ENCODE results near the gene AARS1.
A peak's percentile ranks its signal among the peaks of the same experiment; 100 is the strongest.
"Not testable (repeated sequence)": the region's sequence is repeated elsewhere in the genome, so short reads cannot be mapped to it uniquely, and the experiment has no call there.

AARS1 gene

GRCh38 chr16:70271696-70272095 lies 17.6 kb downstream of the AARS1 start:
- no peak for DNase-seq (ENCODE audit: low read depth in 2 of 2)

- no peak for DNase-seq (ENCODE audit: low read depth in 2 of 2)
These were observed 19.1 kb downstream of the AARS1 start for GRCh38 chr16:70270176-70270575.

- DNase-seq (ENCODE audit: low read depth in 2 of 2) = no peak
These were observed 19.8 kb downstream of the AARS1 start for GRCh38 chr16:70269471-70269870.

GRCh38 chr16:70267922-70268321 lies 21.4 kb downstream of the AARS1 start:
- not testable (repeated sequence) for DNase-seq (ENCODE audit: low read depth in 2 of 2)

- DNase-seq (ENCODE audit: low read depth in 2 of 2) = no peak
These were observed 21.8 kb downstream of the AARS1 start for GRCh38 chr16:70267516-70267915.

GRCh38 chr16:70259903-70260302 lies 29.4 kb downstream of the AARS1 start:
- DNase-seq (ENCODE audit: low read depth in 2 of 2) = not testable (repeated sequence)

- DNase-seq (ENCODE audit: low read depth in 2 of 2) = no peak
These were observed 30.4 kb downstream of the AARS1 start for GRCh38 chr16:70258946-70259345.

- no peak for DNase-seq (ENCODE audit: low read depth in 2 of 2)
These were observed 31.2 kb downstream of the AARS1 start for GRCh38 chr16:70258065-70258464.

- DNase-seq (ENCODE audit: low read depth in 2 of 2) = no peak
These were observed 31.9 kb downstream of the AARS1 start for GRCh38 chr16:70257391-70257790.

- no peak for DNase-seq (ENCODE audit: low read depth in 2 of 2)
These were observed 33.7 kb downstream of the AARS1 start for GRCh38 chr16:70255574-70255973.

GRCh38 chr16:70254965-70255286 lies 34.4 kb downstream of the AARS1 start:
- no peak for DNase-seq (ENCODE audit: low read depth in 2 of 2)

GRCh38 chr16:70254180-70254964 lies 34.9 kb downstream of the AARS1 start:
- DNase-seq (ENCODE audit: low read depth in 2 of 2) = no peak

- no peak for DNase-seq (ENCODE audit: low read depth in 2 of 2)
These were observed 35.8 kb downstream of the AARS1 start for GRCh38 chr16:70253291-70254106.

GRCh38 chr16:70252355-70252988 lies 36.8 kb downstream of the AARS1 start:
- DNase-seq (ENCODE audit: low read depth in 2 of 2) = no peak

- DNase-seq (ENCODE audit: low read depth in 2 of 2) = peak; percentile 86 to 89
These were observed 37.5 kb downstream of the AARS1 start, which contains the start of gene EXOSC6 for GRCh38 chr16:70251629-70252354. Gene EXOSC6, minus strand, starts transcription at chr16:70251940. Its CDS starts 40 bp downstream, at chr16:70251900.

- DNase-seq (ENCODE audit: low read depth in 2 of 2) = peak in 1 of 2 donors; percentile 36
These were observed 38.3 kb downstream of the AARS1 start for GRCh38 chr16:70250748-70251628.

GRCh38 chr16:70249697-70250096 lies 39.6 kb downstream of the AARS1 start:
- not testable (repeated sequence) for DNase-seq (ENCODE audit: low read depth in 2 of 2)

- DNase-seq (ENCODE audit: low read depth in 2 of 2) = not testable (repeated sequence)
These were observed 50.5 kb downstream of the AARS1 start for GRCh38 chr16:70238773-70239172.

GRCh38 chr16:70231831-70232230 lies 57.5 kb downstream of the AARS1 start:
- DNase-seq (ENCODE audit: low read depth in 2 of 2) = not testable (repeated sequence)

GRCh38 chr16:70226024-70226423 lies 63.3 kb downstream of the AARS1 start:
- not testable (repeated sequence) for DNase-seq (ENCODE audit: low read depth in 2 of 2)

- DNase-seq (ENCODE audit: low read depth in 2 of 2) = not testable (repeated sequence)
These were observed 63.9 kb downstream of the AARS1 start for GRCh38 chr16:70225430-70225829.
